ENCODE measurements around the gene BGLAP.

The BGLAP gene

GRCh38 chr1:156276532-156276931 is 34.5 kb downstream of the BGLAP start:
- TF ChIP-seq TAF1 (IDR thresholded peaks at IDR 0.05; ENCODE audit: borderline replicate concordance, insufficient read depth, low read length) (no peak), REST (IDR thresholded peaks at IDR 0.05; ENCODE audit: insufficient read depth in 1 of 2, low read depth in 2 of 2, low read length in 2 of 2) (no peak), SIN3A (IDR thresholded peaks at IDR 0.05; ENCODE audit: borderline replicate concordance, insufficient read depth, low read length) (no peak), FOXP2 (optimal IDR thresholded peaks at IDR 0.05; ENCODE audit: borderline replicate concordance, extremely low read depth, extremely low read length, insufficient read depth) (no peak), POLR2AphosphoS5 (IDR thresholded peaks at IDR 0.05; ENCODE audit: low read depth, low read length) (no peak)

GRCh38 chr1:156276966-156277381 is 35.0 kb downstream of the BGLAP start:
- TF ChIP-seq FOXP2 (optimal IDR thresholded peaks at IDR 0.05; ENCODE audit: borderline replicate concordance, extremely low read depth, extremely low read length, insufficient read depth): no peak
- TF ChIP-seq REST (IDR thresholded peaks at IDR 0.05; ENCODE audit: insufficient read depth in 1 of 2, low read depth in 2 of 2, low read length in 2 of 2): no peak
- TF ChIP-seq SIN3A (IDR thresholded peaks at IDR 0.05; ENCODE audit: borderline replicate concordance, insufficient read depth, low read length): no peak
- no peak for TF ChIP-seq TAF1 (IDR thresholded peaks at IDR 0.05; ENCODE audit: borderline replicate concordance, insufficient read depth, low read length)
- no peak for TF ChIP-seq POLR2AphosphoS5 (IDR thresholded peaks at IDR 0.05; ENCODE audit: low read depth, low read length)

- TF ChIP-seq FOXP2 (optimal IDR thresholded peaks at IDR 0.05; ENCODE audit: borderline replicate concordance, extremely low read depth, extremely low read length, insufficient read depth) (no peak), POLR2AphosphoS5 (IDR thresholded peaks at IDR 0.05; ENCODE audit: low read depth, low read length) (no peak), SIN3A (IDR thresholded peaks at IDR 0.05; ENCODE audit: borderline replicate concordance, insufficient read depth, low read length) (no peak), TAF1 (IDR thresholded peaks at IDR 0.05; ENCODE audit: borderline replicate concordance, insufficient read depth, low read length) (no peak), REST (IDR thresholded peaks at IDR 0.05; ENCODE audit: insufficient read depth in 1 of 2, low read depth in 2 of 2, low read length in 2 of 2) (no peak)
Observed at GRCh38 chr1:156279837-156280236, 37.9 kb downstream of the BGLAP start.

- TF ChIP-seq TAF1 (IDR thresholded peaks at IDR 0.05; ENCODE audit: borderline replicate concordance, insufficient read depth, low read length) (0 out of 2 replicates have a peak, but pooled peaks have one; percentile 0), SIN3A (IDR thresholded peaks at IDR 0.05; ENCODE audit: borderline replicate concordance, insufficient read depth, low read length) (peak; percentile 75; the same call in 1 of the 2 replicates), REST (IDR thresholded peaks at IDR 0.05; ENCODE audit: insufficient read depth in 1 of 2, low read depth in 2 of 2, low read length in 2 of 2) (no peak)
Observed at GRCh38 chr1:156281281-156281680, 39.3 kb downstream of the BGLAP start.
